VCaP (cell line): ENCODE measurements around the gene DHFR.
A peak's percentile ranks its signal among the peaks of the same experiment; 100 is the strongest.

ENCODE experiments used
- H3K27ac ChIP-seq: fragments of 450-650 bp; 2 replicates; pipeline ENCODE4 v1.5.1; 2017
- TF ChIP-seq, protein P1 (sequence below): fragments of 450-650 bp; conservative IDR thresholded peaks from 2 replicates; pipeline ENCODE4 v1.5.1; 2017; ENCODE audit warnings: mild to moderate bottlenecking, moderate library complexity

Gene DHFR

DNA sequence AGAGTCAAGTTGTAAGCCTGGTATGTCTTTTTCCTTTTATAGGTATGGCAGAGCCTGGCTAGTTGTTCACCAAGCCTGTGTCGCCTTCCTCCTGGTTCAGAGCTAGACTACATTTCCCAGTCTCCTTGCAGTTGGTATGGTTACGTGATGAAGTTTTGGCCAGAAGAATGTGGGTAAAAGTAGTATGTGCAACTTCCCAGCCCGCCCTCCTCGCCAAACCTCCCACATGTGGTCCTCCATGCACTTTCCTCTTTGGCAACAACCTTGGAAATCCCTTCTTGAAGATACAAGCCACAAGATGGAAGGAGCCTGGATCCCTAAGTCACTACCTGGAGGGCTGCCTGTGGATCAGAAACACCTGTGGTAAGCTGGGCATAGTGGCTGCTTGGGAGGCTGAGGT is 36.3 kb downstream of the DHFR start:
- peak overlapping the region; percentile 38; the same call in 1 of the 2 replicates for H3K27ac ChIP-seq
- TF ChIP-seq, protein P1, sequence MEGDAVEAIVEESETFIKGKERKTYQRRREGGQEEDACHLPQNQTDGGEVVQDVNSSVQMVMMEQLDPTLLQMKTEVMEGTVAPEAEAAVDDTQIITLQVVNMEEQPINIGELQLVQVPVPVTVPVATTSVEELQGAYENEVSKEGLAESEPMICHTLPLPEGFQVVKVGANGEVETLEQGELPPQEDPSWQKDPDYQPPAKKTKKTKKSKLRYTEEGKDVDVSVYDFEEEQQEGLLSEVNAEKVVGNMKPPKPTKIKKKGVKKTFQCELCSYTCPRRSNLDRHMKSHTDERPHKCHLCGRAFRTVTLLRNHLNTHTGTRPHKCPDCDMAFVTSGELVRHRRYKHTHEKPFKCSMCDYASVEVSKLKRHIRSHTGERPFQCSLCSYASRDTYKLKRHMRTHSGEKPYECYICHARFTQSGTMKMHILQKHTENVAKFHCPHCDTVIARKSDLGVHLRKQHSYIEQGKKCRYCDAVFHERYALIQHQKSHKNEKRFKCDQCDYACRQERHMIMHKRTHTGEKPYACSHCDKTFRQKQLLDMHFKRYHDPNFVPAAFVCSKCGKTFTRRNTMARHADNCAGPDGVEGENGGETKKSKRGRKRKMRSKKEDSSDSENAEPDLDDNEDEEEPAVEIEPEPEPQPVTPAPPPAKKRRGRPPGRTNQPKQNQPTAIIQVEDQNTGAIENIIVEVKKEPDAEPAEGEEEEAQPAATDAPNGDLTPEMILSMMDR, result no peak

- TF ChIP-seq, protein P1, result no peak
- H3K27ac ChIP-seq, result no peak overlapping the region
These were observed 39.4 kb downstream of the DHFR start for GRCh38 chr5:80615266-80615914.

DNA sequence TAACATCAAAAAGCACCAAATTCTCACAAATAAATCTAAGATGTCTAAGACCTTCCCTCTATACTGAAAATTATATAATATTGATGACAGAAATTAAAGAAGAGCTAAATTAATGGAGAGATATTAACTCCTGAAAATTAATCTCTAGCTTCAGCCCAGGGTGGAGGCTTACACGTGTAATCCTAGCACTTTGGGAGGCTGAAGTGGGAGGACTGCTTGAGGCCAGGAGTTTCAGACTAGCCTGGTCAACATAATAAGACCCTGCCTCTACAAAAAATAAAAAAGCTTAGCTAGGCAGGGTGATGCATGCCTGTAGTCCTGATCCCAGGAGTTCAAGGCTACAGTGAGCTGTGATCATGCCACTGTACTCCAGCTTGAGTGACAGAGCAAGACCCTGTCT is 45.1 kb downstream of the DHFR start:
- TF ChIP-seq, protein P1, result no peak
- no peak overlapping the region for H3K27ac ChIP-seq

DNA sequence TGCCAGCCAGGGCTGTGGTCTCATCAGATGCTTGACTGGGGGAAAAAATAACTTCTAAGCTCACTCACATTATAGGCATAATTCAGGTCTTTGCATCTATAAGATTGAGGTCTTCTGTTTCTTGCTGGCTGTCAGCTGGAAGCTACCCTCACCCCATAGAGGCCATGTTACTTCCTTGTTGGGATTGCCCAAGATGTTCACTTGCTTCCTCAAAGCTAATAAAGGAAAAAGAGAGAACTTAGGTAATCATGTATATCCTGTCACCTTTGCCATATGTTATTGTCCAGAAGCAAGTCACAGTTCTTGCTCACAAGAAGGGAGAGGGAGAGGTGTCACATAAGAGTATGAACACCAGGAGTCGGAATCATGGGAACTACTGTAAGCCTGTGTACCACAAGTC is 46.1 kb downstream of the DHFR start:
- TF ChIP-seq, protein P1, result no peak
- H3K27ac ChIP-seq, result no peak overlapping the region

GRCh38 chr5:80607832-80608231 is 47.0 kb downstream of the DHFR start:
- no peak overlapping the region for H3K27ac ChIP-seq

DNA sequence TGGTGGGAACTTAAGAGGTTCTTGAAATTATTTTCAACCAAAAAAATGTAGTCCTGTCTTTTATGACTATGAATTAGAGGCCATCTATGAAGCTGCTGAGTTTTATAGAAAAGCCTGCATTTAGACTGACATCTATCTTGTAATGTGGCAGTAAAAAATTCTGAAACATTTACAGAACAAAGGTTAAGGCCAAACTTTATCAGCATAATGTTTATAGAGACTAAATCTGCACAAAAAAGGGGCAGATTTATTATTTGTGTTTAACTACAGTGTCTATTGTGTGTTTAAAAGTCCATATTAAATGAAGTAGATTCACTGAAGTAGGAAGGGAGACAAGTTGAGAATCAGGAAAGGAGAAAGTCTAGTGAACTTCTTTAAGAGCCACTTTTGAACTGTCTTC is 47.4 kb downstream of the DHFR start:
- no peak overlapping the region for H3K27ac ChIP-seq
- TF ChIP-seq, protein P1, result no peak

More at GRCh38 chr5:80607832-80608231, 47.0 kb downstream of the DHFR start:
- TF ChIP-seq, protein P1, result no peak

DNA sequence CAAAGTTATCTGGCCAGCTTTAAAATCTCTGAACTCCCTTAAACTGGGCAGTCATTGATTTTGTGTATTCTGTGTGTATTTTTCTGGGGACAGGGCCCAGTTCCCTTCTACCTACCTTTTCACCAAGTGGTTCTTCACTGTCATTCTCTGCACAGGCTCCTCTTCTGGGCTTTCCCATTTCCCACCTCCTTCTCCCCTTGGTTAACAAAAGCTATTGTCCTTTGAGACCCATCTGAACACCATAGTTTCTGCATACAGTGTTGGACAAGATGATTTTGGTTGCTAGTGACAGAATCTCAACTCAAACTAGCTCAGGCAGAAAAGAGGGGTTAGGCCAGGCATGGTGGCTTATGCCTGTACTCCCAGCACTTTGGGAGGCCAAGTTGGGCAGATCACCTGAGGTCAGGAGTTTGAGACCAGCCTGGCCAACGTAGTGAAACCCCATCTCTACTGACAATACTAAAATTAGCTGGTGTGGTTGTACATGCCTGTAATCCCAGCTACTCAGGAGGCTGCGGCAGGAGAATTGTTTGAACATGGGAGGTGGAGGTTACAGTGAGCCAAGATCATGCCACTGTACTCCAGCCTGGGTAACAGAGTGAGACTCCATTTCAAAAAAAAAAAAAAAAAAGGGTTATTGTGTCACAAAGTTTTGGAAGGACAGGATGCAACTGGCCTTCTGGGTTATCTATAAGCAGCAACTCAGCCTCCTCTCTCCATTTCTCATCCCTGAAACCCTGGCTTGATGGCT is 53.7 kb downstream of the DHFR start:
- H3K27ac ChIP-seq, result no peak overlapping the region
- TF ChIP-seq, protein P1, result no peak
